ENCODE results near the gene KCTD2.
"Not testable (repeated sequence)": the region's sequence is repeated elsewhere in the genome, so short reads cannot be mapped to it uniquely, and the experiment has no call there.

Gene KCTD2

GRCh38 chr17:75051941-75052340 lies 4.9 kb downstream of the KCTD2 start:
- DNase-seq, result no peak

GRCh38 chr17:75059369-75060345 lies 12.6 kb downstream of the KCTD2 start:
- DNase-seq, result no peak

DNA sequence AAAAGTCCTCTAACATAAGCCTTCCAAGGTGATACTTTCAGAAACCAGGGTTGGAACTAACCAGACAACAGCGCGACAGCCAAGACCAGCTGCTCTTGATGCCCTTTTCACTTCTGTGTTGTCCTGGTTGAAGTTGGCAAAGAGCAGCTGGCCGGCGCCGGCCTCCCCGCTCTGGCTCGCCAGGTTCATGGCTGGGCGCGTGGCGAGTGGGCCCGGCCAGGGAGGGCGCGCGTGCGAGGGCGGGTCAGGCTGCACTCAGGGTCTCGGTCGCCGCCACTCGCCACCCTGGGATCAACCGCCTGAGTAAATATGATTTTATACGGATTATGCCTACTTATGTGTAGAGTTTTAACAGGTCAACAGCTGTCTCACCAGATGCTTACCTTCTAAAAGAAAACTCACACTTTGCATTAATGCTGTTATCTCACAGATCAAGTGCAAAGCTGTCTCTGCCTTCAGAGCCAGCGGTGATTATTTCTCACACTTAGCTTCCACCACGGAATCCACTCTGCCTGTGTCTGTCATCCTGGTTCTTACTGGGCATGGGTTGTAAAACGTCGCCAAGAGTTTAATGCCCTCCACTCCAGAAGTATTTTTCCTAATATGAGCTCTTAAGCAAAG lies 13.5 kb downstream of the KCTD2 start:
- no peak for DNase-seq

GRCh38 chr17:75061055-75061438 lies 14.0 kb downstream of the KCTD2 start:
- no peak for DNase-seq

- no peak for DNase-seq
Observed at GRCh38 chr17:75061618-75062017, 14.6 kb downstream of the KCTD2 start.

DNA sequence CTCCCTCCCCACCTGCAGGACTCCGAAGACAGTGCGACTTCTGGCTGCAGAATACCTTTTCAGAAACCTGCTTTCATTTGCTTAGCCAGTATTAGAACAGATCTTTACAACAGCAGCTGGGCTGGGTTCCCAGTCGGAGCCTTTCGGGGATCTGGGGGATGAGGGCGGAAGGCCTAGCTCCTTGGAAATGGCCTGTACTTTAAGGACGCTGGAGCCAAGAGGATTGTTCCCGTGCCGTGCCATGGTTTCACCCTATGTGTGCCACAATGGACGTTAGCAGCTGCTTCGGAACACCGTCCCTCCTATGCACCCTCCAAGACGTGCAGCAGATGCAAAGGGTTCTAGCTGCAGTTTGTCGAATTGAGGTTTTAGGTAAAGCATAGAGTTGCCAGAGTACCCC lies 16.2 kb downstream of the KCTD2 start:
- DNase-seq, result no peak

DNA sequence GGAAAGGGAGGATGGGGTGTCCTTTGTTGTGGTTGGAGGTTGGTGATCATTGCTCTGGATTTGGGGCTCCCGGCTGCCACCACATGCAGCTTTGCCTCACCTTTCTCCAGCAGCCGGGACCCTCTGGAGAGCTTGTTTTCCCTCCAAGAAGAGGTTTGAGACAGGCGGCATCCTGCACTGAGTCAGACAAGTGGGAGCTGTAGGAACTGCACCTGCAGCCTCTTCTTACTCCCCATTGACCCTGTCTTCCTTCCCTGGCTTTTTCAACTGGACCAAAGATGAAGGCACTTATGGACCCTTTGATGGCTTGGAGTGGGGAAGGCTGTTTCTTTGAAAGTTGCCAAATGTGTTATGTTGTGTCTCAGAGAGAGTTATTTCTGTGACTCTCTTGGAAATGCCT lies 16.6 kb downstream of the KCTD2 start:
- no peak for DNase-seq

DNA sequence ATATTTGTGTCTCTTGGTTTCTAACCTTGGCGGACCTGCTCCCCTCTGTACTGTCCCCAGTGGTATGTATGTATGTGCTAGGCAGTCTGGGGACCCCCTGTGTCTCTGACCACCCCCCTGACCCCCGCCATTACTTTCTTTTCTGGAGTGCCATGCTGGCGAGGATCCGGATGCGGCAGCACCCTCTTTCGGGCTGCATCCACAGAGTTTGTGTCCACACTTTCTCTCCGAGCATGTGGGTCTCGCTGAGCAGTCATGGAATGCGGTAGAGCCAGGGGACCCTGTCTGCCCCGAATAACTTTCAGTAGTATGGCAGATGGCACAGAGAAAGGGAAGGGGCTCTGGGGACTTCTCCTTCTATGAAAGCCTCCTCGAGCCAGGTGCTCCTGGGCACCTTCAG lies 17.0 kb downstream of the KCTD2 start:
- DNase-seq, result no peak

DNA sequence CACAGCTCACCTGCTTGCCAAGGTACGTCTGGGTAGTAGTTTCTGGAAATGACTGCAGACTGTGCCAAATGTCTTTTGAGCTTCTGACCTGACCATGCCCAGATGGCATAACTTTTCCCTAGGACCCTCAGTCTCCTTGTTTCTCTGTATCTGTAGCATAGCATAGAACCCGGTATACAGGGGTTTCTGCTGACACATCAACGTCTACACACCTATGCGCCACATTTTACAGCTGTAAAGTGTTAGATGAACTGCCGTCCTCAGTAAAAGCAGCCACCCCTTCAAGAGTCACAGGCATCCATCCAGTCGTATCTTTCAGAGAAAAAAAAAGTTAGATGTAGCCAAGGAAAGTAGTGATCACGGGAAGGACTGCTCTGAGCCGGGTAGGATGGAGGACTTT lies 17.4 kb downstream of the KCTD2 start:
- no peak for DNase-seq

GRCh38 chr17:75064867-75065561 lies 18.0 kb downstream of the KCTD2 start:
- DNase-seq, result no peak

DNA sequence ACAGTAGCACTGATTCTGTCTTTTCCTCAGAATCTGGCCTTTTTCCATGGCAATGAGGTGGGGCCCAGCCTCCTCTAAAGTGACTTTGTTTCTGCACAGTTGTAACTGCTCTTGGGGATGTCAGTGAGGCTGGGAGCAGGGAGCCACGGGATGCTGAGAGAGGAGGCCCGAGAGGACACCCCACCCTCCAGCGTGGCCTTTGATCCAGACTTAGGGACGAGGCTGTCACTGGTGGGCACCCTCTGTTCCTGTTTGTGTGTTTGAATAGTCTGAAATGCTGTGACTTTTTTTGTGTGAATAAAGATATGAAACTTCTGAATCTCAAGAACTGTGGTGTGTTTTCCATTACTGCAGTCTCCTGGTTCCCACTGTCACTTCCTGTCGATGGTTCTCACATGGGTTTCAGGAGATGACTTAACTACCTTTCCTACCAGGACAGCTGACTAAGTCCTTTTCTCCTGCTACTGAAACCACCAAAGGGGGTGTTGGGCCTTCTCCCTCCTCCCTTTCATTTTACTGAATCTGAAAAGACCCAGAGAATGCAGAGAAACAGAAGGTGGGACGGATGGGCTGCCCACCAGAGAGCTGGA lies 18.6 kb downstream of the KCTD2 start:
- no peak for DNase-seq

GRCh38 chr17:75067856-75068255 lies 20.8 kb downstream of the KCTD2 start:
- no peak for DNase-seq

- no peak for DNase-seq
Observed at GRCh38 chr17:75068750-75069149, 21.7 kb downstream of the KCTD2 start.

DNA sequence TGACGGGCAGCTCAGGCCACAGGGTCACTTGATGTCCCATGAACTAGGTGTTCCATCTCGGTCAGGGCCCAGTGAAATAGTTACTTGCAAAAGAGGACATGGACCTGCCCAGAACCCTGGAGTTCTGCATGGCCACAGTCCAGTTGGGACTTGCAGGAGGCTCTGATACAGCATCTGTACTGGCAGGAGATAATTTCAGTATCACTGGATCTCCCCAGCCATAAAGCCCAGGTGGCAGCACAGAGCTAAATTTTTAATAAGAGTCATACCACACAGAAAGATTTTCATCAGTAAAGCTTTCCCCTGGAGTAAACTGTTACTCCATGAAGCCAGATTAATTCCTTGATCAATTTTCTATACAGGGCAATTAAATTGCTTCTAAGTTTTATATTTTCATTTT lies 22.8 kb downstream of the KCTD2 start:
- DNase-seq, result no peak

- not testable (repeated sequence) for DNase-seq
Observed at GRCh38 chr17:75071478-75072271, 24.6 kb downstream of the KCTD2 start.

DNA sequence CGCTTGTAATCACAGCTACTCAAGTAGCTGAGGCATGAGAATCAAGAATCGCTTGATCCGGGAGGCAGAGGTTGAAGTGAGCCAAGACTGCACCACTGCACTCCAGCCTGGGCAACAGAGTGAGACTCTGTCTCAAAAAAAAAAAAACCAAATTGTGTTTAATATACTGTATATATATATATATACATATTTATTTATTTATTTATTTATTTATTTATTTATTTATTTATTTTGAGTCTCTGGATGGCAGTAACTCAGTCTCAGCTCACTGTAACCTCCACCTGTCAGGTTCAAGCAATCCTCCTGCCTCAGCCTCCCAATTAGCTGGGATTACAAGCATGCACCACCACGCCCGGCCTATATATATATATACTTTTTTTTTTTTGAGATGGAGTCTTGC lies 25.9 kb downstream of the KCTD2 start:
- not testable (repeated sequence) for DNase-seq

GRCh38 chr17:75073618-75074047 lies 26.6 kb downstream of the KCTD2 start:
- no peak for DNase-seq

GRCh38 chr17:75074532-75074931 lies 27.5 kb downstream of the KCTD2 start:
- DNase-seq, result no peak

- DNase-seq, result no peak
Observed at GRCh38 chr17:75075597-75076336, 28.7 kb downstream of the KCTD2 start.

DNA sequence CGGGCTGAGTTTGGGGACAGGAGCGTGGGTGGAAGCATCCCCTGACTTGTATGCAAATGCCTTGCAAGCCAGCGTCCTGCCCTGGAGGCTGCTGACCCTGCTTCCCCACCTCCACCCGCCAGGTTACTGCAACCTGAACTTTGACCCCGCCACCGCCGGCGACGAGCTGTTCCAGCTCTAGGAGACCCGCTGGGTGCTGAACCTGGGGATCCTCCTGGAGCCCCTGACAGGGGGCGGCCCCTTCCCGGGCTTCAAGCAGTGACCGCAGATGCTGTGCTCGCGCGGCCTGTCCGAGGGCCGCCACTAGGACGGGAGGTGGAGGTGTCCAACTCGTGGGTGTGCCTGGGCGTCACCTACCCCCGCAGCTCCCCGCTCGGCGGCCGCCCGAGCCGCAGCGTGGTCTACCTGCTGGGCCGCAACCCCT lies 30.1 kb downstream of the KCTD2 start:
- DNase-seq, result no peak

DNA sequence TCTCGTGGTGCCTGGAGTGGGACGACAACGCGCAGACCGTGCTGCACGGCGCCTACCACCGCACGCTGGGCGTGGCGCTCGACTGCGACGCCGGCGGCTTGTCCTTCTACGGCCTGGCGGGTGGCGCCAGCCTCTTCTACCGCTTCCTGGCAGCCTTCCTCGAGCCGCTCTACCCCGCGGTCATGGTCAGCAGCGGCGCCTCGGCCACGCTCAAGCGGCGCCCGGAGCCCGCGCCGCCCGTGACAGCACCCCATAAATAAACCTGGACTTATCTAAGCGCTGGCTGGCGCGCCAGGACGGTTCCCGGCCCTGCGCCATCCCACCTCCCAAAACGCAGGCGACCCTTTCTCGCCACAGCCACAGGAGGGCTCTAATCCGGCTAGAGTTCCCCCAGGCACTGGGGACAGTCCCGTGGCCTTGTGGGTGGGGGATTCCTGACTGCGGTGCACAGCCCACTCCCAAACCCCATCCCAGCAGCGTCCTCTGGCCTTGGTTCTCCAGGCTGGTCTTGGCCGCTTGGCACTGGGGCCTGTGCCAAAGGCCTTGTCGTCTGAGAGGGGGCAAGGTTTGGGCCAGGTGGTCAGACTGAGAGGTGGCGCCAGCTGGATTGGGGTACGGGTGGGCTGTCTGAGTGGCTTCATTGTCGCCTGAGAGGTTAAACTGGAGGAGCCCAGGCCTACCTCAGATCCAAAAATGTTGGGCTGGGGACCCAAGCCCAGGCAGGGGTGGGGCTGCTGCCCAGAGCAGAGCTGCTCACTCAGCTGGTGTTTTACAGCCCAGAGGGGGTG lies 30.7 kb downstream of the KCTD2 start:
- peak; percentile 16 to 46 (median 24) for DNase-seq
